H1 (cell line): ENCODE data around the gene PLEKHG3. TPM values are rescaled to one million over a fixed set of nuclear protein-coding genes. Genes with fewer than 3 reads are reported as not detected.

Experiments used
- CTCF ChIA-PET: fragments of 300-600 bp; sonication (Branson Sonifier 250); formaldehyde crosslinking; loops from one replicate; lab custom pipeline; 2021; ENCODE audit not compliant: partially characterized antibody; lab: Charles Lee
- POLR2A ChIA-PET: fragments of 300-600 bp; sonication (Branson Sonifier 250); formaldehyde crosslinking; loops from one replicate; lab custom pipeline; 2021; ENCODE audit warnings: inconsistent platforms; ENCODE audit not compliant: partially characterized antibody; lab: Charles Lee
- DNase-seq, 2 experiments: peaks; one replicate each; pipeline versions ENCODE4 v3.0.0 to v3.0.0-alpha.2; 2010 to 2022; ENCODE audit warnings: low spot score in 2 of 2, low read depth in 1 of 2, mixed read lengths in 1 of 2
- FAIRE-seq: peaks from 2 replicates; lab custom pipeline; 2011; peaks lifted over from hg19 to GRCh38; lab: Jason Lieb, UNC
- H2AFZ ChIP-seq: 2 replicates; pipeline ENCODE4 v1.8.1; 2012; ENCODE audit warnings: low read length, inconsistent platforms
- H2AK5ac ChIP-seq: 2 replicates; pipeline ENCODE4 v1.6.1; 2013; ENCODE audit warnings: low read depth, low read length
- H2BK120ac ChIP-seq: replicated peaks from 2 replicates; pipeline ENCODE3; 2013; ENCODE audit warnings: low read depth, low read length, inconsistent platforms
- H2BK12ac ChIP-seq: 2 replicates; pipeline ENCODE4 v1.6.1; 2013; ENCODE audit warnings: low read depth, low read length
- H2BK15ac ChIP-seq: 2 replicates; pipeline ENCODE4 v1.6.1; 2013; ENCODE audit warnings: low read length
- H2BK20ac ChIP-seq: 2 replicates; pipeline ENCODE4 v1.6.1; 2013; ENCODE audit warnings: low read length
- H2BK5ac ChIP-seq: 2 replicates; pipeline ENCODE4 v1.6.1; 2013; ENCODE audit warnings: low read depth, low read length
- H3K14ac ChIP-seq: 2 replicates; pipeline ENCODE4 v1.6.1; 2013; ENCODE audit warnings: inconsistent platforms; ENCODE audit not compliant: insufficient read length
- H3K18ac ChIP-seq: 2 replicates; pipeline ENCODE4 v1.6.1; 2013; ENCODE audit warnings: low read length; ENCODE audit errors: extremely low read depth
- H3K23ac ChIP-seq: 2 replicates; pipeline ENCODE4 v1.6.1; 2013; ENCODE audit warnings: inconsistent platforms; ENCODE audit not compliant: insufficient read length
- H3K23me2 ChIP-seq: 2 replicates; pipeline ENCODE4 v1.6.1; 2013; ENCODE audit warnings: low read depth, low read length
- H3K27ac ChIP-seq: 2 replicates; pipeline ENCODE4 v1.6.1; 2011; ENCODE audit warnings: low read depth, low read length, inconsistent platforms
- H3K27me3 ChIP-seq, 4 experiments: replicated peaks in 1 of 4; 1 replicate in 1 of 4; 2 replicates in 3 of 4; pipeline versions ENCODE4 v1.6.1 to v1.8.1; 2011 to 2013; ENCODE audit warnings: low read length in 3 of 4, mild to moderate bottlenecking in 3 of 4, inconsistent platforms in 2 of 4, mixed read lengths in 2 of 4, moderate library complexity in 1 of 4; ENCODE audit not compliant: control insufficient read depth in 3 of 4, insufficient read depth in 3 of 4; ENCODE audit errors: extremely low read depth in 1 of 4
- H3K36me3 ChIP-seq, 4 experiments: 2 replicates each; pipeline versions ENCODE4 v1.6.1 to v1.8.1; 2011 to 2013; ENCODE audit warnings: mild to moderate bottlenecking in 4 of 4, low read length in 3 of 4, moderate library complexity in 2 of 4, control low read depth in 1 of 4, inconsistent platforms in 1 of 4; ENCODE audit not compliant: insufficient read depth in 4 of 4, control insufficient read depth in 2 of 4
- H3K4ac ChIP-seq: replicated peaks from 2 replicates; pipeline ENCODE3; 2013; ENCODE audit warnings: low read length, low read depth, mixed read lengths, inconsistent platforms; ENCODE audit not compliant: insufficient read length
- H3K4me1 ChIP-seq, 4 experiments: replicated peaks in 1 of 4; 1 replicate in 1 of 4; 2 replicates in 3 of 4; pipeline versions ENCODE4 v1.6.1 to v1.8.1; 2011 to 2013; ENCODE audit warnings: low read length in 3 of 4, inconsistent platforms in 2 of 4, mixed read lengths in 1 of 4; ENCODE audit not compliant: insufficient read depth in 4 of 4, control insufficient read depth in 3 of 4
- H3K4me2 ChIP-seq, 2 experiments: 2 replicates each; pipeline versions ENCODE4 v1.6.1 to v1.8.1; 2011 to 2013; ENCODE audit warnings: low read depth in 2 of 2, low read length in 2 of 2, control low read depth in 1 of 2, inconsistent platforms in 1 of 2, mild to moderate bottlenecking in 1 of 2; ENCODE audit not compliant: insufficient read depth in 1 of 2
- H3K4me3 ChIP-seq, 4 experiments: fragments of 200-600, 300-600 bp in 1 of 4; sonication (generic), shearing (Covaris generic), sonication (Bioruptor Twin) in 1 of 4; 2 replicates each; pipeline versions ENCODE4 v1.5.1 to v1.8.1; 2011 to 2016; ENCODE audit warnings: low read length in 4 of 4, low read depth in 3 of 4, control low read depth in 2 of 4, inconsistent platforms in 2 of 4, mild to moderate bottlenecking in 2 of 4, mixed read lengths in 1 of 4, moderate library complexity in 1 of 4; ENCODE audit not compliant: insufficient read depth in 2 of 4; ENCODE audit errors: extremely low read depth in 1 of 4
- H3K56ac ChIP-seq: replicated peaks from 2 replicates; pipeline ENCODE3; 2013; ENCODE audit warnings: low read depth, mild to moderate bottlenecking, mixed read lengths, low read length, inconsistent platforms; ENCODE audit not compliant: insufficient read length
- H3K79me1 ChIP-seq: 2 replicates; pipeline ENCODE4 v1.6.1; 2013; ENCODE audit warnings: low read depth, low read length, control low read depth
- H3K79me2 ChIP-seq, 2 experiments: 2 replicates each; pipeline versions ENCODE4 v1.6.1 to v1.8.1; 2012 to 2013; ENCODE audit warnings: low read length in 2 of 2, mild to moderate bottlenecking in 2 of 2, inconsistent platforms in 1 of 2; ENCODE audit not compliant: insufficient read depth in 2 of 2, control insufficient read depth in 1 of 2
- H3K9ac ChIP-seq, 4 experiments: replicated peaks in 1 of 4; 1 replicate in 1 of 4; 2 replicates in 3 of 4; pipeline versions ENCODE4 v1.6.1 to v1.8.1; 2011 to 2013; ENCODE audit warnings: low read depth in 3 of 4, low read length in 3 of 4, control low read depth in 2 of 4, mild to moderate bottlenecking in 2 of 4, moderate library complexity in 2 of 4, inconsistent platforms in 1 of 4; ENCODE audit errors: extremely low read depth in 1 of 4
- H3K9me3 ChIP-seq, 2 experiments: 2 replicates each; pipeline versions ENCODE4 v1.6.1 to v1.8.1; 2012 to 2013; ENCODE audit warnings: mild to moderate bottlenecking in 2 of 2, moderate library complexity in 2 of 2, control low read depth in 1 of 2, inconsistent platforms in 1 of 2, low read depth in 1 of 2, low read length in 1 of 2, mixed read lengths in 1 of 2; ENCODE audit not compliant: insufficient read depth in 2 of 2
- H4K20me1 ChIP-seq, 2 experiments: replicated peaks in 1 of 2; 2 replicates each; pipeline versions ENCODE3 to v1.8.1; 2011 to 2013; ENCODE audit warnings: inconsistent platforms in 2 of 2, low read length in 2 of 2, mild to moderate bottlenecking in 1 of 2; ENCODE audit not compliant: insufficient read depth in 2 of 2, control insufficient read depth in 1 of 2
- H4K5ac ChIP-seq: 2 replicates; pipeline ENCODE4 v1.6.1; 2013; ENCODE audit warnings: low read length, low read depth, mixed read lengths, inconsistent platforms; ENCODE audit not compliant: insufficient read length
- H4K8ac ChIP-seq: 2 replicates; pipeline ENCODE4 v1.8.0; 2013; ENCODE audit warnings: mild to moderate bottlenecking, moderate library complexity, low read length, inconsistent platforms; ENCODE audit not compliant: insufficient read depth; ENCODE audit errors: extremely low read depth
- H4K91ac ChIP-seq: replicated peaks from 2 replicates; pipeline ENCODE3; 2013; ENCODE audit warnings: low read length, mixed read lengths, inconsistent platforms; ENCODE audit not compliant: insufficient read length
- BRCA1 ChIP-seq: IDR thresholded peaks from 2 replicates; pipeline ENCODE4 v1.6.1; 2012; ENCODE audit warnings: low read depth, low read length, improper control_type of control experiment
- CBX5 ChIP-seq: fragments of 300-800, 300-1000 bp; sonication (generic); IDR thresholded peaks from 2 replicates; pipeline ENCODE4 v1.7.1; 2016; ENCODE audit warnings: antibody characterized with exemption, low read length, low read depth
- CEBPB ChIP-seq: IDR thresholded peaks from 2 replicates; pipeline ENCODE4 v1.6.1; 2012; ENCODE audit warnings: low read depth, low read length
- EP300 ChIP-seq, 2 experiments: IDR thresholded peaks; 1 replicate in 1 of 2; 2 replicates in 1 of 2; pipeline ENCODE4 v1.6.1; 2011 to 2012; ENCODE audit warnings: low read depth in 2 of 2, low read length in 2 of 2, mild to moderate bottlenecking in 2 of 2, borderline replicate concordance in 1 of 2, inconsistent platforms in 1 of 2, moderate library complexity in 1 of 2
- FOSL1 ChIP-seq: IDR thresholded peaks from 2 replicates; pipeline ENCODE4 v1.6.1; 2011; ENCODE audit warnings: mild to moderate bottlenecking, low read depth, low read length, moderate library complexity; ENCODE audit not compliant: insufficient read depth
- JUN ChIP-seq: IDR thresholded peaks from 2 replicates; pipeline ENCODE4 v1.6.1; 2011; ENCODE audit warnings: low read depth, mild to moderate bottlenecking, improper control_type of control experiment, low read length
- MAFK ChIP-seq: IDR thresholded peaks from 2 replicates; pipeline ENCODE4 v1.6.1; 2012; ENCODE audit warnings: low read depth, mild to moderate bottlenecking, improper control_type of control experiment, low read length
- NANOG ChIP-seq: IDR thresholded peaks from 2 replicates; pipeline ENCODE4 v1.6.1; 2011; ENCODE audit warnings: low read length, low read depth, mild to moderate bottlenecking, inconsistent platforms; ENCODE audit not compliant: insufficient read depth, poor library complexity, severe bottlenecking
- POLR2A ChIP-seq, 2 experiments: IDR thresholded peaks; 1 replicate in 1 of 2; 2 replicates in 1 of 2; pipeline ENCODE4 v1.6.1; 2011; ENCODE audit warnings: low read depth in 2 of 2, low read length in 2 of 2, mild to moderate bottlenecking in 2 of 2; ENCODE audit errors: control extremely low read depth in 1 of 2
- POU5F1 ChIP-seq: IDR thresholded peaks from 2 replicates; pipeline ENCODE4 v1.6.1; 2011; ENCODE audit warnings: low read depth, mild to moderate bottlenecking, low read length, moderate library complexity
- RFX5 ChIP-seq: IDR thresholded peaks from 2 replicates; pipeline ENCODE4 v1.6.1; 2011; ENCODE audit warnings: low read depth, low read length, improper control_type of control experiment, borderline replicate concordance
- SIN3A ChIP-seq, 2 experiments: IDR thresholded peaks in 1 of 2; conservative IDR thresholded peaks in 1 of 2; 2 replicates each; pipeline ENCODE4 v1.6.1; 2011 to 2012; ENCODE audit warnings: low read length in 2 of 2, improper control_type of control experiment in 1 of 2, low read depth in 1 of 2, mild to moderate bottlenecking in 1 of 2
- TBP ChIP-seq: IDR thresholded peaks from 2 replicates; pipeline ENCODE4 v1.6.1; 2011; ENCODE audit warnings: low read depth, low read length, improper control_type of control experiment
- TCF12 ChIP-seq: IDR thresholded peaks from 2 replicates; pipeline ENCODE4 v1.6.1; 2011; ENCODE audit warnings: low read depth, mild to moderate bottlenecking, low read length
- WGBS, 2 experiments: shearing (Covaris generic) in 1 of 2; methylation state at CpG; one replicate each; pipeline versions ENCODE4 v1.1.6 to v1.1.7; 2013 to 2015; ENCODE audit warnings: low lambda C conversion rate in 2 of 2, mixed read lengths in 2 of 2, inconsistent platforms in 1 of 2, low coverage in 1 of 2, missing lambda C conversion rate in 1 of 2; ENCODE audit not compliant: insufficient replicate concordance in 2 of 2, insufficient coverage in 1 of 2, insufficient read length in 1 of 2; ENCODE audit errors: extremely low coverage in 1 of 2, missing lambda C conversion rate in 1 of 2; 5-methylcytosine and 5-hydroxymethylcytosine counted together
- polyA plus RNA-seq, 7 experiments: library from polyadenylated mRNA; depleted of rRNA in 3 of 7; stranded (reverse) in 5 of 7; unstranded in 2 of 7; fragments of >200 nt in 5 of 7; fragments of 200-250 nt in 2 of 7; gene quantifications; 1 replicate in 5 of 7; 2 replicates in 1 of 7; 4 replicates in 1 of 7; pipeline versions ENCODE4 v1.2.1 to v1.2.3, GENCODE V29; 2011 to 2013; ENCODE audit warnings: missing spikeins in 2 of 7, mixed read lengths in 2 of 7
- total RNA-seq: library from RNA; stranded (reverse); fragmentation: NEBNext Ultra II Directional; extraction: Animal tissue kit (Norgen Biotek cat#: 25700); gene quantifications from 2 replicates; pipeline ENCODE4 v1.2.1, GENCODE V29; 2021

PLEKHG3 gene
- total and polyA plus RNA-seq, 2 of the 8 experiments (the other 6 are each of a cell fraction or from before 2014, with no cell fraction given): 43.4 to 90.6 TPM

- DNase-seq (no peak), FAIRE-seq (no peak)
- Histone ChIP-seq H2BK15ac (no peak overlapping the region), H3K79me2 (peaks cover 0 to 29% of the 10 kb centered on the region in 2 experiments; a peak in 1 of 4 replicates), H2BK120ac (no peak overlapping the region), H3K79me1 (peaks cover 2% of the 10 kb centered on the region; the same call in 1 of the 2 replicates), H3K23ac (no peak overlapping the region), H3K18ac (no peak overlapping the region), H3K36me3 (peaks cover 18 to 45% (median 40%) of the 10 kb centered on the region in 4 experiments), H3K23me2 (no peaks in the 10 kb centered on the region), H2AK5ac (no peak overlapping the region), H3K4ac (no peak overlapping the region), H3K4me2 (no peak overlapping the region), H2BK12ac (no peak overlapping the region), H2AFZ (no peak overlapping the region), H4K20me1 (peaks cover 12 to 14% of the 10 kb centered on the region in 2 experiments), H3K56ac (no peak overlapping the region), H4K91ac (no peak overlapping the region), H3K4me1 (peaks cover 0 to 13% (median 7%) of the 10 kb centered on the region in 4 experiments; a peak in 6 of 7 replicates), H4K8ac (no peak overlapping the region), H3K14ac (no peak overlapping the region), H3K9me3 (no peaks in the 10 kb centered on the region), H4K5ac (no peak overlapping the region), H2BK5ac (no peak overlapping the region), H3K4me3 (no peak overlapping the region), H2BK20ac (no peak overlapping the region), H3K9ac (no peak overlapping the region), H3K27me3 (no peaks in the 10 kb centered on the region), H3K27ac (no peak overlapping the region)
- 94% methylated on average over 14 of the region's 14 CpGs; no CpG with 5 or more reads in 1 of the 2 experiments for WGBS, 2 experiments
- CTCF ChIA-PET: interaction anchor here (0.7 to 1.8 kb wide), 6 partner anchors 8 to 60 kb away, joined by 4 to 8 read pairs (median 4); no protein-coding TSS in a partner anchor
- POLR2A ChIA-PET: no interaction called here
- TF ChIP-seq NANOG (no peak), TBP (no peak), TCF12 (no peak), POU5F1 (no peak), POLR2A (IDR thresholded peaks at IDR 0.05; ENCODE audit: control extremely low read depth in 1 of 2, low read depth in 2 of 2, low read length in 2 of 2) (no peak), SIN3A (conservative IDR thresholded peaks at IDR 0.05 in 1 of 2, IDR thresholded peaks at IDR 0.05 in 1 of 2; ENCODE audit: low read depth in 1 of 2, low read length in 2 of 2) (no peak), BRCA1 (no peak), EP300 (IDR thresholded peaks at IDR 0.05; ENCODE audit: borderline replicate concordance in 1 of 2, low read depth in 2 of 2, low read length in 2 of 2) (no peak), CEBPB (no peak), MAFK (no peak), FOSL1 (no peak), CBX5 (no peak), JUN (no peak), RFX5 (no peak)
Observed at GRCh38 chr14:64732536-64733120, 28.4 kb downstream of the PLEKHG3 start.
